Epithelial cell of alveolus of lung (primary cell): ENCODE data around the gene DLG5. TPM values are rescaled to one million over a fixed set of nuclear protein-coding genes. Genes with fewer than 3 reads are reported as not detected.

ENCODE experiments used
- total RNA-seq: library from RNA; depleted of rRNA; stranded (reverse); fragments of >200 nt; gene quantifications from 2 replicates; pipeline ENCODE4 v1.2.1, GENCODE V29; 2015

The DLG5 gene, protein sequence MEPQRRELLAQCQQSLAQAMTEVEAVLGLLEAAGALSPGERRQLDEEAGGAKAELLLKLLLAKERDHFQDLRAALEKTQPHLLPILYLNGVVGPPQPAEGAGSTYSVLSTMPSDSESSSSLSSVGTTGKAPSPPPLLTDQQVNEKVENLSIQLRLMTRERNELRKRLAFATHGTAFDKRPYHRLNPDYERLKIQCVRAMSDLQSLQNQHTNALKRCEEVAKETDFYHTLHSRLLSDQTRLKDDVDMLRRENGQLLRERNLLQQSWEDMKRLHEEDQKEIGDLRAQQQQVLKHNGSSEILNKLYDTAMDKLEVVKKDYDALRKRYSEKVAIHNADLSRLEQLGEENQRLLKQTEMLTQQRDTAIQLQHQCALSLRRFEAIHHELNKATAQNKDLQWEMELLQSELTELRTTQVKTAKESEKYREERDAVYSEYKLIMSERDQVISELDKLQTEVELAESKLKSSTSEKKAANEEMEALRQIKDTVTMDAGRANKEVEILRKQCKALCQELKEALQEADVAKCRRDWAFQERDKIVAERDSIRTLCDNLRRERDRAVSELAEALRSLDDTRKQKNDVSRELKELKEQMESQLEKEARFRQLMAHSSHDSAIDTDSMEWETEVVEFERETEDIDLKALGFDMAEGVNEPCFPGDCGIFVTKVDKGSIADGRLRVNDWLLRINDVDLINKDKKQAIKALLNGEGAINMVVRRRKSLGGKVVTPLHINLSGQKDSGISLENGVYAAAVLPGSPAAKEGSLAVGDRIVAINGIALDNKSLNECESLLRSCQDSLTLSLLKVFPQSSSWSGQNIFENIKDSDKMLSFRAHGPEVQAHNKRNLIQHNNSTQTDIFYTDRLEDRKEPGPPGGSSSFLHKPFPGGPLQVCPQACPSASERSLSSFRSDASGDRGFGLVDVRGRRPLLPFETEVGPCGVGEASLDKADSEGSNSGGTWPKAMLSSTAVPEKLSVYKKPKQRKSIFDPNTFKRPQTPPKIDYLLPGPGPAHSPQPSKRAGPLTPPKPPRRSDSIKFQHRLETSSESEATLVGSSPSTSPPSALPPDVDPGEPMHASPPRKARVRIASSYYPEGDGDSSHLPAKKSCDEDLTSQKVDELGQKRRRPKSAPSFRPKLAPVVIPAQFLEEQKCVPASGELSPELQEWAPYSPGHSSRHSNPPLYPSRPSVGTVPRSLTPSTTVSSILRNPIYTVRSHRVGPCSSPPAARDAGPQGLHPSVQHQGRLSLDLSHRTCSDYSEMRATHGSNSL (N-terminal part only)
- total RNA-seq = 19.8 and 33.9 TPM in 2 replicates

GRCh38 chr10:77926566-77927401, at the start of gene DLG5:
TSS of gene DLG5 (minus strand) at chr10:77926755. CDS start at chr10:77926520, 235 bp downstream.

Other genes starting within 250 kb of the DLG5 start
- gene POLR3A, start 102.8 kb upstream of the DLG5 start, total RNA-seq = 16.1 and 17.5 TPM in 2 replicates
- gene RPS24, start 107.1 kb upstream of the DLG5 start, total RNA-seq = 2,654 and 3,479 TPM in 2 replicates